TTC549 (cell line): ENCODE measurements around the gene PDIA2.
"Not testable (repeated sequence)": the region's sequence is repeated elsewhere in the genome, so short reads cannot be mapped to it uniquely, and the experiment has no call there.

Experiments used
- FAIRE-seq: peaks from 2 replicates; lab custom pipeline; 2012; peaks lifted over from hg19 to GRCh38; lab: Jason Lieb, UNC

Gene PDIA2

DNA sequence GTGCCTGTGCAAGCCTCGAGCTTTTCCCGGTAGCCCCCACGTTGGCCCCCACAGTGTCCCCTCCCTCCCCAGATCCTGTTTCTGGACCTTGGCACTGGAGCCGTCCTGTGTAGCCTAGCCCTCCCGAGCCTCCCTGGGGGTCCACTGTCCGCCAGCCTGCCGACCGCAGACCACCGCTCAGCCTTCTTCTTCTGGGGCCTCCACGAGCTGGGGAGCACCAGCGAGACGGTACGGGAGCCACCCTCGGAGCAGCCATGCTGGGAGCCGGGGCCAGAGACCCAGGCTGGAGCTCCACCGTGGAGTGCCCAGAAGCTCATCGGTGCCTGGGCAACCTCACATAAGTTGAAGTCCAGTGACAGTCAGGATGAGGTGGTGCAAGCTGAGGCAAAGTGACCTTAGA is 19.0 kb upstream of the PDIA2 start:
- FAIRE-seq, result no peak

DNA sequence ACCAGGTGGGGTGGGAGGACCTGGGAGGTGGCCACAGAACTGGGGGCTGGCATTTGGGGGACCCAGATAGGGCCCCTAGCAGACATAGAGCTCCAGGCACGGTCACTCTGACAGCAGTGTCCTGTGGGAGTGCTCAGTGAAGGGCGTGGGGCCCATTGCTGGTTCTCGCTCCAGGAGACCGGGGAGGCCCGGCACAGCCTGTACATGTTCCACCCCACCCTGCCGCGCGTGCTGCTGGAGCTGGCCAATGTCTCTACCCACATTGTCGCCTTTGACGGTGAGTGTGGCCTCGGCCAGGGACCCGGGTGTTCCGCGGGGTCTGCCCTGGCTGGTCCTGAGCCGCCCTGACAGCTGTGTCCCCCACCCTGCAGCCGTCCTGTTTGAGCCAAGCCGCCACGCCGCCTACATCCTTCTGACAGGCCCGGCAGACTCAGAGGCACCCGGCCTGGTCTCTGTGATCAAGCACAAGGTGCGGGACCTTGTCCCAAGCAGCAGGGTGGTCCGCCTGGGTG is 18.5 kb upstream of the PDIA2 start:
- FAIRE-seq, result no peak

DNA sequence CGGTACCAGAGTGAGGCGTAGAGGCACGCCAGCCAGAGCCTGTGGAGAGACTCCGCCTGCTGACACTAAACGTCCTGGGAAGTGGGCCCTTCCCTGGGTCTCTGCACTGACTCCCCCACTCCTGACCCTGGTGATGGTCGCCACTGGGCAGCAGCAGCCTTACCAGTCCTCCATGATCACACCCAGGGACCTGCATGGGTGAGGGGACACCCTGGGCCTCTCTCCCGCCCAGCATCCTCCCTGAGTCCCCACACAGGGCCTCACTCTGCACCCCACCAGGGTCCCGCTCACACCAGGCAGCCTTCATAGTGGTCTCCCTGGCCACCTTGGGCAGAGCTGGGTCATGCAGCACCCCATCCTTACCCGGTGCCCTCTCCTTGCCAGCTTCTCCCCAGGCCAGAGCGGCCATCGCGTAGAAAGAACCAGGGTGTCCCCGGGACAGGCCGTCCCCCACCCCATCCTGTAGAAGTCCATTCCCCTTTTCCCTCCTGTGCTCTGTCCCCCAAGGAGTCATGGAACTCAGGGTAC is 17.9 kb upstream of the PDIA2 start:
- FAIRE-seq, result no peak

DNA sequence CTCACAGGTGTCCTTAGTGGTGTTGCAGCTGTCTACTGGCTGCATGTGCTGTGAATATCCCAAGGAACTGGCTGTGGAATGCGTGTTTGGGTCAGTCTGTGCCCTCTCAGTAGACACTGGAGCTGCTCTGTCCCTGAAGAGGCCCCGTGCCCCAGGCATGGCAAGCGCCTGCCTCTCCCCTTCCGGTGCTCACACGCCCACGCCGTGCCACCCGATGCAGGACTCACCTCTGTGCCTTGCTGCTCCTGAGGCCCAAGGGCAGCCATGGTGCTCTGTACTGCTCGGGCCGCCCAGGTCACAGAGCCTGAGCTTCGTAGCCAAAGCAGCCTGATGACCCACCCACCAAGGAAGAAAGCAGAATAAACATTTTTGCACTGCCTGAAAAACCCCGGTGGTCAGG is 17.3 kb upstream of the PDIA2 start:
- FAIRE-seq, result no peak

DNA sequence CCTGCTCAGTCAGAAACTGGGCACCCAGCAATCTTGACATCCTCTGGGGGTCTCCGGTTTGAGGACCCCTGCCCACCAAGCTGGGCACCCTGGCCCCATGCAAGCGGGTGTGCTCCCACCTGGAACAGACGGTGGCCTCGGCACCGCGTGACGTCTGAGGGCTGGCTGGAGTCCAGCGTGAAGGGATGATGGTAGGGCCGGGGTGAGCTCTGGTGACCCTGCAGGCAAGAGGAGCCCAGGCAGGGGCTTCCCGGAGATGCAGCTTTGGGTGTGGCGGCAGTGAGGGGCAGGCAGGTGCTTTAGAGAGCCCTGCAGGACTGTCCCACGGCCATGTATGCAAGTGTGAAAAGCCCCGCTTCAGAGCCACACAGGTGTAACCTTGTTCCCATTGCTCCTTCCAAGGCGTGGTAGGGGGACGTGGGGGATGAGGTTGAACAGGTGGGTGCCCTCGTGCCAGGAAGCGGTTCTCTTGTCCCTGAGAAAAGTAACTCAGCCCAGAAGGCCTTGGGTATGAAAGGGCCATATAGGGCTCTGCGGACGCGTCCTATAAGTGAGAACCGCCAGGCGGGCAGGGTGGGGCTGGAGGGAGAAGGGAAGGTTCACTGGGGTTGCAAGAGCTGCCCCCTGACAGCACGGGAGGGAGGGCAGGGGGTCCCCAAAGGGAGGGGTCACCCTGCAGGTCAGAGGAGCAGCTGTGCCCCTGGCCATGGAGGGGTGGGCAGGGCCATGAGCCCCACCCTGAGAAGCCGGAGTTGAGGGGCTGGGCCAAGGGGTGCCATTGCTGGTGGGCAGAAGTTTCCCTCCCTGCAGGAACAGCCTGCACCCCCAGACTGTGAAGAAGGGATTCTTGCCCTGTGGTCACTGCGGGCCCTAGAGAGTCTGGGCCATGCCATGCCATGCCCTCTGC is 16.5 kb upstream of the PDIA2 start:
- no peak for FAIRE-seq

DNA sequence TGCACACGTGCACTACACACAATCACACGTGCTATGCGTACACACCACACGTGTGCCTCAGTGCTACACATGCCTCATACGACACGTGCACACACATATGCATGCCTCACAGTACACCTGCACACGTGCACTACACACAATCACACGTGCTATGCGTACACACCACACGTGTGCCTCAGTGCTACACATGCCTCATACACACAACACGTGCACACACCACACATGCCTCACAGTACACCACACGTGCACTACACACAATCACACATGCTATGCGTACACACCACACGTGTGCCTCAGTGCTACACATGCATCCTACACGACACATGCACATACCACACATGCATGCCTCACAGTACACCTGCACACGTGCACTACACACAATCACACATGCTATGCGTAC is 15.4 kb upstream of the PDIA2 start:
- FAIRE-seq, result not testable (repeated sequence)

DNA sequence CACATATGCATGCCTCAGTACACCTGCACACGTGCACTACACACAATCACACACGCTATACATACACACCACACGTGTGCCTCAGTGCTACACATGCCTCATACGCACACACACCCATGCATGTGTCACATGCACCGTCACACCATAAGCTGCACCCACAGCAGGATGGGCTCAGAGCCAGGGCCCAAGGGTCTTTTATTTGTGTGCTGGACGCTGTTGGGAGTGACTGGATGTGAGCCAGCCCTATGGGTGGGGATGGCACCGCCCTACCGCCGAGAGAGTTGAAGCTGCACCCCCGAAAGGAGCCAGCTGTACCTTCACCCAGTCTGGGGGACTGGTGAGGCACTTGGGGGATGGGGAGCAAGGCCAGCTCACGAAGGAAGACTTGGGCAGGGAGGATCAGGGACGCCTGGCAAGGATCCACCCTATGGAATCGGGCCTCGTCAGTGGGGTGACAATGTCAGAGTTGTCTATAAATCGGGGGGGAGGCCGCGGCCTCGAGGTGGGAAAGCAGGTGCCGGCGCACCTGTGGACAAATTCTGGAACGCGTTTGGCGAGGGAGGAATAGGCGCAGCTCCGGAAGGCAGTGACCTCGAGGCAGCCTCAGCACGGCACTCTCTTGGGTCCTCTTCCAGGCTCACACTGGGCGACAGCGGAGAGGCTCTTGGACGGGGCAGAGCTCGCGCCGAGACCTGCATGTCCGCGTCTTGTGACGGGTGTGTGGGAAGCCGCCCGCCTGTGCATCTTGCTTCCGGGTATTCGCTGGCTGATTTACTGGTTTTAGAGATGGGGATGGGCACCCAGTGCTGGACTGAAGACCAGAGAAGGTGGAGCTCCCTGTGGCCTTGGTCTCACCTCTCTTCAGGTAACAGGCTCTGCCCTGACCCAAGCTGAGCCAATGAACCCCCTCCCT is 14.6 kb upstream of the PDIA2 start:
- no peak for FAIRE-seq

DNA sequence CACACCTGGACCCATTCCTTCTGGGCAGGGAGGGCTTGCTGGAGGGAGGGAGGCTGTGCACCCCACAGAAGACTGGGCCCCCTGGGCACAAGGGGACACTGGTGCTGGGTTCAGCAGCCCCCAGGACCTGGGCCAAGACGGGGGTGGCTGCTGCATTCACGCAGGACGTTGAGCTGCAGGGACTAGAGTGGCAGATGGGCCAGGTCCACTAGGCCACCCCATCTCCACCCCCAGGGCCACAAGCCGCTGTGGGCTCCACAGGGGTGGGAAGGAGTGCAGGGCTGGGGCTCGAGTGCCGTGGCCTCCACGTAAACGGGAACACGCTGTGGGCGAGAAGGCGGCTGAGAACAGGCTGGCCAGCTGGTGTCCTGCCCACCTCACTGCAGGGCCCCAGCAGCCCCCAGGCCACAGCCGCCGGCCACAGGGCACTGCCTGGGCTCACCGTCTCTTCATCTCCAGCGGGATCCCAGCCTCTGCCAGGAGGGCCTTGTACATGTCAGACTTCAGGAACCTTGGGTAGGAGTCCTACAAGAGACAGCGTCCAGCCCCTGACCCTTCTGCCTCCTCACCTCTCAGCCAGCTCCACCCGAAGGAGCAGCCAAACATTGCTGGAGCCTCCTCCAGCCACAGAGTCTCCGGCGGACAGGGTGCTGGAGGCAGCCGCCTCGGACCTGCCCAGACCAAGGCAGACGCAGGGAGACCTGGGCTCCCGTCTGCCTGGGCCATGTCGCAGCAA is 13.7 kb upstream of the PDIA2 start:
- no peak for FAIRE-seq

DNA sequence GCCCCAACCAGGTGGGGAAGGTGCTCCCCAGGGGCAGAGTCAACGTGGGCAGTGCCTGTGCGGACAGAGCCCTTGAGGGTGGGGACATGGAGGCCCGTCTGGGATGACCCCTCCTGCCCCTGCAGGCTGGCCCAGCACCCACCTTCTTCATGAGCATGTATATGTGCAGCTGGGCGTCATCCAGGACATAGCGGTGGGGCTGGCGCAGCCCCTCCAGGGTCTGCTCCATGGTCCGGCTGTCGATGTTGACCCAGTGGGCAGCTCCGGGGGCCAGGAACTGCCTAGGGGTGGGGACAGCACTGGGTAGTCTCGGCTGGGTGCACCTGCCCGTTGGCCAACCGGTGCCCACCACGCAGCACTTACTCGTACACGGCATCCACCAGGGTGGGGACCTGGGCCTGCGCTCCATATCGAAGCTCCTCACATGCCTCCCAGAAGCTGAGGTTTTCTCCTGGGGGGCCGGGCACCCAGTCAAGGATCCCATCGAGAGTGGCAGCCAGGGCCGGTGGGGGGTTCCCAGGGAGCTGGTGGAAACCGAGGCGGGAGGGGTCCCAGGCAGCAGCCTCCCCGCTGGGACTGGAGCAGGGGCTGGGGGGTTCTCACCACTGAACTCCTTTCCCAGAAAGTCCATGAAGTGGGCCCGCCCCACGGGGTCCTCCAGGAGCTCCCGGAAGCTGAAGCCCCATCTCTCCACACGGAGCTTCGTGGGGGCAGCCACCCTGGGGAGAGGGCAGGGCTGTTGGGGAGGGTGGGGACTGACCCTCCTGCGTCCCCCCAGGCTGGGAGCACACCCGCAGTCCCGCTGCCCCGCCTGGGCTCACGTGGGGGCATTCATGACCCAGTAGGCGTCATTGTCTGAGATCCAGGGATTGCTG is 12.3 kb upstream of the PDIA2 start:
- no peak for FAIRE-seq

DNA sequence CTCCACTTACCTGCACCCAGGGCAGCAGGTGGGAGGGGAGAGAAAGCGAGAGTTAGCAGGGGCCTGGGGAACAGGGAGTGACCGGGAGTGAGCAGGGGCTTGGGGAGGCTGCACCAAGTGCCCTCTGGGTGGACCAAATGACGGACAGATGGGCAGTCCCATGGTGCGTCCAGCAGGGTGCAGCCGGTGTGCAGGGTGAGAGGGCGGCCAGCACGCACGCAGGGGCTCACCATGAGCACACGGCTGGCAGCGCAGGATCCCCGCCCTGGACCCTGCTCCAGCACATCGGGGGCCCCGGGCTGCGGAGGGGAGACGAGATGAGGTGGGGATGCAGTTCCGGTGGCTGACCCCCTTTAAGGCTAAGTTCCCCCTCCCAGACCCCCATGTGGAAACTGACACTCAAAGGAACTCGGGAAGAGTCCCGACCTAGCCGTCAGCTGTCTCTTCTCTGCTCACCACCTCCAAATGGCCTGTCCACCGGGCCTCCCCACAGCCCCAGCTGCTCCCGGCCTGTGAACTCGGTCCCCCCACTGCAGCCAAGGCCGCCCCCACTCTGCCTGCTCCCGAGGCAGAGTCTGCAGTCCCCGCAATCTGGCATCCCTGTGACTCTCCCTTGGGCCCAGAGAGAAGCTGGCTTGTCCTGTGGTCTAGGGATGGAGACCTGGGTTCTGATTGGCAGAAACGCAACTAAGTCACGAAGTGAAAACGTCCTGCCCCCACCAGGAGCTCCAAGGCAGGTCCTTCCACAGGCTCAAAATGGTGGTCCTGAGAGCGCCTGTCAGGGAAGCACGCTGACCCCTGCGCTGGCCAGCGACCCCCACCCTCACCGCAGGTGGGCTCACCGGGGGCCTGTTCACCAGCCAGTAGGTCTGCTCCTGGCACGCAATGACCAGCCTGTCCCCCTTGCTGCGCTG is 10.1 kb upstream of the PDIA2 start:
- no peak for FAIRE-seq

DNA sequence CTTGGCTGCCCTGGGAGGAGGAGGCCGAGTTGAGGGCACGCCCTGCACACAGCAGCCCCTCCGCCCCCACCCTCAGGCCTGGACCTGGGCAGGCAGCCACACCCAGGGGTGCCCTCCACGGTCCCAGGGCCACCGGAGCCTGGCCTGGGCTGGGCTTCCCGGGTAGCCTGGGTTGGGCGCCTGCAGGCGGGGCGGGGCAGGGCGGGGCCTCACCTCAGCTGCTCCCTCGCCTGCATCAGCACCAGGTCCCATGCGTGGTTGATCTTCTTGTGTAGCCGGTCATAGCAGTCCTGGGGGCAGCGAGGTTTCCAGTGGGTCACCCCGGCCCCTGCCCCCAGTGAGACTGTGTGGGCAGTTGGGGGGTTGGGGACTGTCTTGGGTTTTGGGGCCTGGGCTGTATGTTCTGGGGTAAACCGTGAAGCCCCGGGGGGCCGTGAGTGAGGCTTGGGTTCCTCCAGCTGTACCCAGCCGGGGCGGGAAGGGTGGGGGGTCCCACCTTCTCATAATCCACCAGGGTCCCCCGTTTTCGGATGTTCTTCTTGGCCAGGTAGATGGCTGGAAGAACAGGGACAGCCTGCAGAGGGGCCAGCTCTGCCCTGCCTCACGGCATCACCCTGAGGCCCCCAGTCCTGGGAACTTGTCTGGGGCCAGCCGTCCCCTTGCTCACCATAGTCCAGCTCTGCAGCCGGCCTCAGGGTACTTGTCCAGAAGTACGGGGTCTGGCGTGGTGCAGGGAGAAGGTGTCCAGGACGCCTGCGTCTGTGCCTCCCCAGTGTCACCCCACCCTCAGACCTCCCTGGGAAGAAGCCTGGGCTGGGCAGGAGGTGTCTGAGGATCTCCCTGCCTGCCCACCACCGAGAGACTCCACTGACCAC is 9.2 kb upstream of the PDIA2 start:
- FAIRE-seq, result no peak

DNA sequence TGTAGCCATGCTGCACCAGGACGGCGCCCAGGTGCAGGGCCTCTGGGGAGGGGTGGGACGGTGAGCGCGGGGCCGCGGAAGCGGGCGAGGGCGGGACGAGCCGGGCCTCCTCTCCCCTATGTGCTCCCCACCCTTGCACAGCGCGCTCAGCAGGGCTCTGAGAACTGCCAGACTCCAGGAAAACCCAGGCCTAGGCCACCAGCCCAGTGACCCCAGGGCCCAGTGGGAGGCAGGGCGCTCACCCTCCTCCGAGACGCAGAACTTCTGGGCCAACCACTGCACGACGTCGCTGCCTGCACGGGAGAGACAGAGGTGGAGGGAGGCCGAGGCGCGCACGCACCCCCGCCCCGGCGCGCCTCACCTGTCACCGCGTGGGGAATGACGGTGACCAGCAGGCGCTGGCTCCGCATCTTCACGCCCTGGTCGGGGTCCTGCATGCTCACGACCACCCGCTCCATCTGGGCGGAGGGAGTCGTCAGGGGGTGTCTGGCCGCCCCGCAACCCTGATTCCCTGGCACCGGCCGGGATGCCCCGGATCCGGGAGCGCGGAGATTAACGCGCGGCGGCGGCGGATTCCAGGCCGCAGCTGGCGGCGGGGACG is 7.8 kb upstream of the PDIA2 start:
- FAIRE-seq, result no peak

DNA sequence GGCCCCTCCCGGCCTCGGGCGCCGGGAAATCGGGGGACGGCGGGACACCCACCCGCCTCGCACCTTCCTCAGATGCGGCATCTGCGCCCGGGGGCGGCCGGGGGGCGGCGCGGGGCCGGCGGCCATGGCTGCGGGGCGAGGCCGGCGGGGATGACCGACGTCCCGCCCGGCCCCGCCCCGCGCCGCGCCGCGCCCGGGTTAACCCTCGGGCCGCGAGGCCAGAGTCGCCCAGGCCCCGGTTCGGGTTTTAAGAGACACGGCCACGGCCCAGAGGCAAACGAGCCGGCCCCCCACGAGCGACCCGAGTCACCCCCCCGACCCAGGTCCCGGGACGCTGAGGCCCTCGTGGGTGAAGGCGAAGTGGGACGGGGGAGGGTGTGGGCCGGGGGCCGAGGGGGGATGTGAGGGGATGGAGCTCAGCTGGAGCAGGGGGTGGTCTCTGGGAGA is 7.2 kb upstream of the PDIA2 start, which contains the start of gene RGS11:
Gene RGS11 (minus strand): TSS at position 159 of the 447 bp plus-strand sequence. CDS start 33 bp downstream, at position 126.
- FAIRE-seq, result no peak

DNA sequence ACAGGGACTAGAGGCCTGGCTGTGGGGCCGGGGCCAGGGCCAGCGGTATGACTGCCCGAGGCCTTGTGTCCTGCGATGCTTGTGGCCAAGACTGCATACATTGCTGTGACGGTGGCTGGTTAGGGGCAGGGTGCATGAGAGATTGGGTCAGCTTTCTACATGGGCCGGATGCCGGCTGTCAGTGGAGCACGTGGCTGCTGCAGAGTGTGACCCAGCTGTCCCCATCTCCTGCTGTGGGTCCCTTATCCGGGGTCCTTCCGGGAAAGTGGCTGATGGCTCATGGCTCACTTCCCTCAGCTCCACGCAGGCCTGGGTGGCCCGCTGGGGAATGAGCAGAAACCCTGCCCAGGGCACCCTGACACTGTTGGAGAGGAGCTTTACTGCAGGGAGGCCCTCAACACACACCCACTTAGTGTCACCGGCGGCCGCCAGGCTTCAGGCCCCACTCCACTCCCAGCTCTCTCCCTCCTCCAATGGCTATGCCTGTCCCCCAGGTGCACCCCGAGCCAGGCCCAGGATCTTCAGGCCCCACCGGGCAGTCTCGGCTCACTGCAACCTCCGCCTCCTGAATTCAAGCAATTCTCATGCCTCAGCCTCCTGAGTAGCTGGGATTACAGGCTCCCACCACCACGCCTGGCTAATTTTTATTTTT is 6.4 kb upstream of the PDIA2 start:
- FAIRE-seq, result no peak

DNA sequence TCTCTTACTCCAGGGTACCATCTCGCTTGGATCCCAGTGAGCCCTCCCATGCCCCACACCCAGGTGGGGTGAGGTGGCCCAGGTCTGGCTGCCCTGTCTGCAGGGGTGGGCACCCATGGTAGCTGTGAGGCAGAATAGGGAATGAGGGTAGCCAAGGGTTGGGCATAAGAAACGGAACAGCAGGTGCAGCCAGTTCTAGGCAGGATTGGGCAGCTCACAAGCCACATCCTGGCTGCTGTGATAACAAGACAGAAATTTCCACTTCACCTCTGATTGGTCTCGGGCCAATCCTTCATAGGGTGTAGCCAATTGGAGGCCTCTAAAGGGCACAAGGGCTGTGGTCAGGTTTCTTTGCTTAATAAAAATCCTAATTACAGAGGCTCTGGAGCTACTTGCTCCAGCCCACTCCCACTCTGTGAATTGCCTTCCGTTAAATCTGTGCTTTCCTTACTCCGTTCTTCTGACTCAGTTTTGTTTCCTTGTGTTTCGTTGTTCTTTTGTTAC is 4.0 kb upstream of the PDIA2 start:
- FAIRE-seq, result no peak

DNA sequence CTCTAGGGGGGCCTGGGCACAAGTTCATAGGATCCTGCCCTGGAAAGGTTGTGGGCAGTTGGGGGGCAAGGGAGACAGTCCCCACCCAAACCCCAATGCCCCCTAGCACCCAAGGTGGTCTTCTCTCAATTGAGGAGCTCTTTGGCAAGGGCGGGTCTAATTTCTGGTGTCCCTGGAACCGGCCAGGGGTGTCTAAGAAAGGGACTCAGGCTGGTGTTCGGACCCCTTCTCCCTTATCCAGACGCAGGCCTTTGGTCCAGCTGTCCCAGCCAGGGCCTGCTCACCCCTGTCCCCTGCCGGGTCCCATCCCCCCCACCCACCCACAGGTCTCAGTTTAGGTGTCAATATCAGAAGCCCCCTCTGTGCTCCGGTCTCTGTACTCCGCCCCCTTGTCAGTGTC is 3.4 kb upstream of the PDIA2 start:
- no peak for FAIRE-seq

DNA sequence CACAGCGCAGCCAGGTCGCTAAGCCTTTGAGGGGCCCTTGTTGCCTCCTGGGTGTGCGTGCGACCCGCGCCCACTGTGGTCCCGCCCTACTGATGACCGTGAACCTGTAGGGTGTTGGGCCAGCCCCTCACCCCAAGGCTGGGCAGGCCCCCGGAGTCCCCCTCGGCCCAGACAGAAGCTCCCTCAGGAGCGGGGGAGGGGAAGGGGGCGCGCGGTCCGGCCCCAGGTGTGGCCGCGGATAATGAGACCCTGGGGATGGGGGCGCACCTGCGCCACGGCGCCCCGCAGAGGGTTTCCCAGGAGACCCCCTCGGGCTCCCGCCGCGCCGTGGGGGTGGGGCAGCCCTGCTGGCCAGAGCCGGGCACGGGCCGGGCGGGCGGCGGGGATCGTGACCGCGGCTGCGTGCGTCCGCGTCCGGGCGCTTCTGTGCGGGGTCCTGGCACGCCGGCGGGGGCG is 2.9 kb upstream of the PDIA2 start:
- no peak for FAIRE-seq
